Vagina (tissue), 2 donors: ENCODE data around the gene AGPAT3.

Experiments used
- POLR2A ChIP-seq, 2 donors: fragments of 450-650 bp; IDR thresholded peaks; one replicate each; pipeline ENCODE4 v1.6.1; 2017; ENCODE audit warnings: antibody characterized with exemption in 2 of 2, mild to moderate bottlenecking in 2 of 2, moderate library complexity in 2 of 2
- TF ChIP-seq, protein P1 (sequence below), 3 experiments: fragments of 450-650 bp in 2 of 3; fragments of 200-600 bp in 1 of 3; sonication (generic) in 1 of 3; IDR thresholded peaks; one replicate each; pipeline ENCODE4 v1.5.1; 2017 to 2019; ENCODE audit warnings: antibody characterized with exemption in 3 of 3, mild to moderate bottlenecking in 2 of 3, moderate library complexity in 2 of 3

DNA sequence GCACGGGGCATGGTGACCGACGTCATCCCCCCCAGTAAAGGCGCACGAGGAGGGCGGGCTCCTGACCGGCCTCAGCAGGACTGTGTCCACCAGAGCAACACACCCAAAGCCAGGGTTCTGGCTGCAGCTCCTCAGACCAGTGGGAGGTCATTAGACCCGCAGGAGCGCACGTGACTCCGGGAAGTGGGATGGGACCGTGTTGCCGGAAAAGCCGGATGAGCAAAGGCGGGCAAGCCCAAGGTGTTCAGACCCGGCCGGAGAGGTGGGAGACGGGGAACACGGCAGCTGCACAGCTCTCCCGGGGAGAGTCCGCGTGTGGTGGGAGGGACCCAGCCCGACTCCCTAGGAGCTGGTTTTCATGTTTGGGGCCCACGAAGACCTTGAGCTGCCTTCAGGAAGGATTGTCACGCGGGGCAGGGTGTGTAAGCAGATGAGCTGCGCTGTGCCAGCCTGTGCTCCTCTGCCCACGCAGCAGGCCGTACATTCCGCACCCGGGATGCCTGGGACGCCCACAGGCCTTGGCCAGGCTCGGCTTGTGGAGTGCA, 126.5 kb downstream of the AGPAT3 start:
- TF ChIP-seq POLR2A (IDR thresholded peaks at IDR 0.05), result no peak
- TF ChIP-seq, protein P1, sequence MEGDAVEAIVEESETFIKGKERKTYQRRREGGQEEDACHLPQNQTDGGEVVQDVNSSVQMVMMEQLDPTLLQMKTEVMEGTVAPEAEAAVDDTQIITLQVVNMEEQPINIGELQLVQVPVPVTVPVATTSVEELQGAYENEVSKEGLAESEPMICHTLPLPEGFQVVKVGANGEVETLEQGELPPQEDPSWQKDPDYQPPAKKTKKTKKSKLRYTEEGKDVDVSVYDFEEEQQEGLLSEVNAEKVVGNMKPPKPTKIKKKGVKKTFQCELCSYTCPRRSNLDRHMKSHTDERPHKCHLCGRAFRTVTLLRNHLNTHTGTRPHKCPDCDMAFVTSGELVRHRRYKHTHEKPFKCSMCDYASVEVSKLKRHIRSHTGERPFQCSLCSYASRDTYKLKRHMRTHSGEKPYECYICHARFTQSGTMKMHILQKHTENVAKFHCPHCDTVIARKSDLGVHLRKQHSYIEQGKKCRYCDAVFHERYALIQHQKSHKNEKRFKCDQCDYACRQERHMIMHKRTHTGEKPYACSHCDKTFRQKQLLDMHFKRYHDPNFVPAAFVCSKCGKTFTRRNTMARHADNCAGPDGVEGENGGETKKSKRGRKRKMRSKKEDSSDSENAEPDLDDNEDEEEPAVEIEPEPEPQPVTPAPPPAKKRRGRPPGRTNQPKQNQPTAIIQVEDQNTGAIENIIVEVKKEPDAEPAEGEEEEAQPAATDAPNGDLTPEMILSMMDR (IDR thresholded peaks at IDR 0.05), result no peak
